Choroid plexus epithelial cell (primary cell): ENCODE results near the gene NPR1.
A peak's percentile ranks its signal among the peaks of the same experiment; 100 is the strongest.
"Not testable (repeated sequence)": the region's sequence is repeated elsewhere in the genome, so short reads cannot be mapped to it uniquely, and the experiment has no call there.

ENCODE experiments used
- DNase-seq: peaks from one replicate; pipeline ENCODE4 v3.0.0-alpha.2; 2010; ENCODE audit warnings: low read depth
- H3K4me3 ChIP-seq: 2 replicates; pipeline ENCODE4 v1.5.1; 2011; ENCODE audit warnings: low read depth, mild to moderate bottlenecking, control low read depth, low read length, moderate library complexity
- TF ChIP-seq, protein P1 (sequence below): conservative IDR thresholded peaks from 2 replicates; pipeline ENCODE4 v1.5.1; 2011; ENCODE audit warnings: low read depth, mild to moderate bottlenecking, control low read depth, inconsistent platforms, low read length, moderate library complexity

Gene NPR1

DNA sequence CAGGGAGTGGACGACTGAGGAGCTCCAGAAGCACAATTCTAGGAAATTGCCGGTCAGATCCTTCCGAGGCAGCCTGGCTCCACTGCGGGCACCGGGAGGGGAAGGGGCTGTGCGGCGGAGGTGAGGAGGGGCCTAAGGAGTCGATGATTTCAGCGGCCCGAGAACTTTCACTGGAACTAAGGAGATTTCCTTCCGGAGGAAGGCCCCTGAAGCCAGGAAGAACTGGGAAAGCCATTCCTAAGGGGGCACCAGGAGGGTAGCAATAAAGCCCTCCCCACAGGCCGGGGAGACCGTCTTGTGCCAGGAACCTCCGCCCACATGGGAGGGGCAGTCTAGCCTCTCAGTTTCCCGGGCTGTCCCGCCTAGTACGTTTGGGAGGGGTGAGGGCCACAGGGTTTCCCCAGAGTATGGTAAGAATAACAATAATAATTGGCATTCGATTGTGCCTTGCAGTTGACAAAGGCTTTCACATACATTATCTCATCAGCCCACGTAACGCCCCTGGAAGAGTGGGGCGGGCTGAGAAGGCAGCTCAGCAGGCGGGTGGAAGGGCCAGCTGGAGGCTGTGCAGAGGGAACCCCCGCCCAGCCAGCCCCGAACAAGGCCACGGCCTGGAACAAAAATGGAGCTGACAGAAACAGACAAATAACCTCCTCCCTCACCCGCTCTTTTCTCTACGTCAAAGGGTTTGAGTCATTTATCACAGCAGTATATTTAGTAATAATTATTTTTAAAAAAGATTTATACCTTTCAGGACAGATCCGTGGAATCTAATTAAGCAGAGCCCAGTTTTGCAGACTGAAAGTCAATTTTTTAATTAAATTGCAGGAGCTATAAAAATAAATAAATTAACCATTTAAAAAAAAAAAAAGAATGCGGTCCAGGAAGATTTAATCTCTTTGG is 19.8 kb downstream of the NPR1 start:
- peak overlapping the region; percentile 20 for H3K4me3 ChIP-seq
- TF ChIP-seq, protein P1, sequence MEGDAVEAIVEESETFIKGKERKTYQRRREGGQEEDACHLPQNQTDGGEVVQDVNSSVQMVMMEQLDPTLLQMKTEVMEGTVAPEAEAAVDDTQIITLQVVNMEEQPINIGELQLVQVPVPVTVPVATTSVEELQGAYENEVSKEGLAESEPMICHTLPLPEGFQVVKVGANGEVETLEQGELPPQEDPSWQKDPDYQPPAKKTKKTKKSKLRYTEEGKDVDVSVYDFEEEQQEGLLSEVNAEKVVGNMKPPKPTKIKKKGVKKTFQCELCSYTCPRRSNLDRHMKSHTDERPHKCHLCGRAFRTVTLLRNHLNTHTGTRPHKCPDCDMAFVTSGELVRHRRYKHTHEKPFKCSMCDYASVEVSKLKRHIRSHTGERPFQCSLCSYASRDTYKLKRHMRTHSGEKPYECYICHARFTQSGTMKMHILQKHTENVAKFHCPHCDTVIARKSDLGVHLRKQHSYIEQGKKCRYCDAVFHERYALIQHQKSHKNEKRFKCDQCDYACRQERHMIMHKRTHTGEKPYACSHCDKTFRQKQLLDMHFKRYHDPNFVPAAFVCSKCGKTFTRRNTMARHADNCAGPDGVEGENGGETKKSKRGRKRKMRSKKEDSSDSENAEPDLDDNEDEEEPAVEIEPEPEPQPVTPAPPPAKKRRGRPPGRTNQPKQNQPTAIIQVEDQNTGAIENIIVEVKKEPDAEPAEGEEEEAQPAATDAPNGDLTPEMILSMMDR: no peak
- DNase-seq: peak; percentile 47

DNA sequence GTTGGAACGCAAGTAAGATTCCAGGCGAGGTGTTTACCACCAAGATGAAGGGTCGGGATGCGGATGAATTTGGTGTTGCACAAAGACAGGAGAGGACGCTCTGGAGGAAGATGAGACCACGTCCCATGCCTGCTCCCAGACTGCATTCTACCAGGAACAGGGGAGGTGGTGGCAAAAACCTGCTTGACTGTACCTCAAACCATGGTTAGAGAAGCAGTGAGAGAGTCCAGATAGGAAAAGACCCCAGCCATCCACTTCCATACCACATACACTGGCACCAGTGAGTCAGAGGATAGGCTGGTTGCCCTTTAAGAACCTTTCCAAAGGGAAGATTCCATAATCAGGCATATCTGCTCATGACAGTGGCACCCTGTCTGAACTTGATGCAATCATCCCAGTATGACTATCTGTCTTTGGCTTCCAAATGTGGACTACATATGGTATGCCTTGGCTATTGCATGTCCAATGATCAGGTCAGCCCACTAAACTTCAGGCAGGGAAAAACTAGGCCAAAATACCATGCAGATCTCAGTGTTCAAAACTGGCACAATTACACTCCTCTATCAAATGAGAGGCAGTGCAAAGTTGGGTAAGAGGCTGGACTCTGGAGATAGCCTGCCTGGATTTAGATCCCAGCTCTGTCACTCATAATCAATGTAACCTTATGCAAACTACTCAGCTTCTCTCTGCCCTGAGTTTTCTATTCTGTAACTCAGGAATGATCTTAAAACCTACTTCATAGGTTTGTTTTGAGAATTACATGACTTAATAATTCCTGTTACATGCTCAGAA is 20.6 kb downstream of the NPR1 start:
- TF ChIP-seq, protein P1: no peak
- DNase-seq: no peak
- H3K4me3 ChIP-seq: no peak overlapping the region

DNA sequence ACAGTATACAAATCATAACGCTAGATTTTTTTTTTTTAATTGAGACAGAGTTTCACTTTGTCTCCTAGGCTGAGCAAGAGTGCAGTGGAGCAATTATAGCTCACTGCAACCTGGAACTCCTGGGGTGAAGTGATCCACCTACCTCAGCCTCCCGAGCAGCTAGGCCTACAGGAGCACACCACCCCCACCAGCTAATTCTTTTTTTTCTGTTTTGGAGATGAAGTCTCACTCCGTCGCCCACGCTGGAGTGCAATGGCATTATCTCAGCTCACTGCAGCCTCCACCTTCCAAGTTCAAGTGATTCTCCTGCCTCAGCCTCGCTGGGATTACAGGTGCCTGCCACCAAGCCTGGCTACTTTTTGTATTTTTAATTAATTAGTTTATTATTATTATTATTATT is 21.3 kb downstream of the NPR1 start:
- H3K4me3 ChIP-seq: no peak overlapping the region
- DNase-seq: no peak
- TF ChIP-seq, protein P1: no peak

DNA sequence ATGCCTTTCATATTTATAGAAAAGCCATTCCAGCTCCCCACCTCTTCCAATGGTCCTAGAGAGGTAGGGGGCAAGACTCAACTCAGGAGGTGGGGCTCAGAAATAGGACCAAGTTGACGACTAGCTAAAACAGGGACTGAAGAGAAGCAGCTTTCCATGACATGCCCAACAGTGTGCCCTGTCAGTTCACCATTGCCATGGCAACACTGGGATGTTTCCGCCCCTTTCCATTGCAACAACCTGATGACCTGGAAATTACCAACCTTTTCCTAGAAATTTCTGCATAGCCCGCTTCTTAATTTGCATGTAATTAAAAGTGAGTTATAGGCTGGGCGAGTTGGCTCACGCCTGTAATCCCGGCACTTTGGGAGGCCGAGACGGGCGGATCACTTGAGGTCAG is 27.0 kb downstream of the NPR1 start:
- no peak for DNase-seq
- TF ChIP-seq, protein P1: no peak
- H3K4me3 ChIP-seq: no peak overlapping the region

DNA sequence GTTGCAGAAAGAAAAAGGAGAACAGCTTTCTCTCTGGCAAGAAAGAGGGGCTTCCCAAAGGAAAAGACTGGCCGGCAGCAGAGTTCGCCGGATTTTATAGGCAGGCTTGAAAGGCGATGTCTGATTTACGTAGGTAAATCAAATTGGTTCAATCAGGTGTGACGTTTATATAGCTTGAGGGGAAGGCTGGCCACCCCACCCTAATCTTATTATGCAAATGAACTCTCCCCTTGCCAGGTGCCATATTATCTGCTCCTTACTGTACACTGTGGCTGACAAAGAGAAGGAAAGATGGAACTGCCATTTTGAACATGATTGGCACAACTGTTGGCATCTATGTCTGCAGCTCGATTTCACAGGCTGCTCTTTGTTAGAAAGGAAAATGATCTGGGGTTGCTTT is 32.5 kb downstream of the NPR1 start:
- no peak for DNase-seq
- no peak overlapping the region for H3K4me3 ChIP-seq
- TF ChIP-seq, protein P1: no peak

DNA sequence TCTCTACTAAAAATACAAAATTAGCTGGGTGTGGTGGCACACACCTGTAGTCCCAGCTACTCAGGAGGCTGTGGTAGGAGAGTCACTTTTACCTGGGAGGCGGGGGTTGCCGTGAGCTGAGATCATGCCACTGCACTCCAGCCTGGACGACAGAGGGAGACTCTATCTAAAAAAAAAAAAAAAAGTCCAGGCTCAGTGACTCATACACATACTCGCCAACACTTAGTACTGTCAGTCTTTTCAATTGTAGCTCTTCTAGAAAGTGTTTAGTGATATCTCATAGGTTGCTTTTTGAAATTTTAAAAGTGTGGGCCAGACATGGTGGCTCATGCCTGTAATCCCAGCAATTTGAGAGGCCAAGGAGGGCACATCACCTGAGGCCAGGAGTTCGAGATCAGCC is 37.7 kb downstream of the NPR1 start:
- not testable (repeated sequence) for DNase-seq, H3K4me3 ChIP-seq

DNA sequence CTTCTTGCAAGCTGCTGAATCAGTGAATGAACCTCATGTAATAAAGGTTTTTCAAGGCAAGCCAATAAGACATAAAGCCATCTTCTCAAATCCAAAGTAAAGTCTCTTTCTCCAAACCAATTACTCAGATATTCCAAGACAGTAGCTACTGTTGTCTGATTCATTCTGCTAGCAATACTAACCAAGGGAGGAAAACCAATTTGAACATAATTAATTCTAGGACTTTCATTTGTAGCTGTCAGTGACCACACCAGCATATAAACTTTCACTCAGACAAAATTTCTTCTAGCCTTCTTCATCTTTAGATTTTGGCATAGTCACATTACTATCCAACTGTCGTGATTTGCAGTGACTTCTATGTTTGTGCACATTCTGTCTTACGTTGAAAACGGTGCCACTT is 38.8 kb downstream of the NPR1 start:
- TF ChIP-seq, protein P1: no peak
- no peak for DNase-seq
- no peak overlapping the region for H3K4me3 ChIP-seq
